Breast epithelium (tissue), 4 donors: ENCODE data around the gene CTSC. TPM values are rescaled to one million over a fixed set of nuclear protein-coding genes. Genes with fewer than 3 reads are reported as not detected.

Experiments
- DNase-seq, 2 donors: peaks; one replicate each; pipeline ENCODE4 v3.0.0-alpha.2; 2019; ENCODE audit warnings: low spot score in 2 of 2
- H3K27ac ChIP-seq, 2 donors: fragments of 200-600 bp; sonication (generic) in 1 of 2; one replicate each; pipeline ENCODE4 v1.5.1; 2016 to 2019; ENCODE audit warnings: mild to moderate bottlenecking in 1 of 2
- H3K27me3 ChIP-seq, 2 donors: fragments of 200-600 bp; sonication (generic) in 1 of 2; one replicate each; pipeline versions ENCODE4 v1.5.1 to v1.6.0; 2017 to 2019; ENCODE audit warnings: control low read depth in 1 of 2, mild to moderate bottlenecking in 1 of 2
- H3K36me3 ChIP-seq: fragments of 200-600 bp; one replicate; pipeline ENCODE4 v1.5.1; 2019
- H3K4me1 ChIP-seq, 2 donors: fragments of 200-600 bp; sonication (generic); one replicate each; pipeline ENCODE4 v1.5.1; 2016 to 2019; ENCODE audit warnings: control low read depth in 1 of 2
- H3K4me3 ChIP-seq, 3 donors: fragments of 200-600 bp; sonication (generic); 1 replicate in 2 of 3; 2 replicates in 1 of 3; pipeline ENCODE4 v1.5.1; 2016 to 2019; ENCODE audit warnings: mild to moderate bottlenecking in 3 of 3, moderate library complexity in 2 of 3
- H3K9me3 ChIP-seq, 2 donors: fragments of 200-600 bp; sonication (generic) in 1 of 2; one replicate each; pipeline ENCODE4 v1.5.1; 2016 to 2019; ENCODE audit warnings: control low read depth in 1 of 2
- CTCF ChIP-seq, 3 donors: fragments of 450-650 bp; IDR thresholded peaks; one replicate each; pipeline ENCODE4 v1.5.1; 2016 to 2017; ENCODE audit warnings: antibody characterized with exemption in 3 of 3, mild to moderate bottlenecking in 3 of 3, moderate library complexity in 3 of 3
- POLR2A ChIP-seq: fragments of 450-650 bp; IDR thresholded peaks from one replicate; pipeline ENCODE4 v1.6.1; 2016; ENCODE audit warnings: antibody characterized with exemption, mild to moderate bottlenecking, moderate library complexity
- POLR2AphosphoS5 ChIP-seq, 3 donors: sonication (generic); formaldehyde crosslinking; IDR thresholded peaks; one replicate each; pipeline ENCODE4 v1.6.1; 2017; ENCODE audit warnings: antibody characterized with exemption in 3 of 3
- intact Hi-C: fragments of 100-400 bp; cut with DNase I; formaldehyde crosslinking; loops from one replicate; pipeline ENCODE4 v1.15.1; 2023; ENCODE audit warnings: low total_unique reads
- total RNA-seq, 3 donors: library from RNA; depleted of rRNA; stranded (reverse); fragments of >200 nt; gene quantifications; one replicate each; pipeline ENCODE4 v1.1.0, GENCODE V29; 2016

The CTSC gene
- total RNA-seq, 3 donors from 2014 or later, result 56.0 to 103 (median 64.1) TPM

- intact Hi-C loops, result no loop called here
- Histone ChIP-seq H3K36me3 (no peaks in the 10 kb centered on the region), H3K27ac (no peak overlapping the region), H3K9me3 (no peaks in the 10 kb centered on the region), H3K4me1 (no peaks in the 10 kb centered on the region), H3K4me3 (no peak overlapping the region), H3K27me3 (no peaks in the 10 kb centered on the region)
- TF ChIP-seq CTCF (IDR thresholded peaks at IDR 0.05), result no peak
- no peak for TF ChIP-seq POLR2AphosphoS5 (IDR thresholded peaks at IDR 0.05)
- TF ChIP-seq POLR2A, result no peak
- DNase-seq, result no peak
Observed at GRCh38 chr11:88345408-88345807, 7.9 kb upstream of the CTSC start.

- Histone ChIP-seq H3K9me3 (no peaks in the 10 kb centered on the region), H3K4me3 (no peak overlapping the region), H3K4me1 (no peaks in the 10 kb centered on the region), H3K36me3 (no peaks in the 10 kb centered on the region), H3K27ac (no peak overlapping the region), H3K27me3 (no peaks in the 10 kb centered on the region)
- TF ChIP-seq CTCF (IDR thresholded peaks at IDR 0.05) (no peak), POLR2AphosphoS5 (IDR thresholded peaks at IDR 0.05) (no peak), POLR2A (no peak)
- DNase-seq, result no peak
- intact Hi-C loops, result no loop called here
Observed at GRCh38 chr11:88344869-88345268, 7.3 kb upstream of the CTSC start.

DNA sequence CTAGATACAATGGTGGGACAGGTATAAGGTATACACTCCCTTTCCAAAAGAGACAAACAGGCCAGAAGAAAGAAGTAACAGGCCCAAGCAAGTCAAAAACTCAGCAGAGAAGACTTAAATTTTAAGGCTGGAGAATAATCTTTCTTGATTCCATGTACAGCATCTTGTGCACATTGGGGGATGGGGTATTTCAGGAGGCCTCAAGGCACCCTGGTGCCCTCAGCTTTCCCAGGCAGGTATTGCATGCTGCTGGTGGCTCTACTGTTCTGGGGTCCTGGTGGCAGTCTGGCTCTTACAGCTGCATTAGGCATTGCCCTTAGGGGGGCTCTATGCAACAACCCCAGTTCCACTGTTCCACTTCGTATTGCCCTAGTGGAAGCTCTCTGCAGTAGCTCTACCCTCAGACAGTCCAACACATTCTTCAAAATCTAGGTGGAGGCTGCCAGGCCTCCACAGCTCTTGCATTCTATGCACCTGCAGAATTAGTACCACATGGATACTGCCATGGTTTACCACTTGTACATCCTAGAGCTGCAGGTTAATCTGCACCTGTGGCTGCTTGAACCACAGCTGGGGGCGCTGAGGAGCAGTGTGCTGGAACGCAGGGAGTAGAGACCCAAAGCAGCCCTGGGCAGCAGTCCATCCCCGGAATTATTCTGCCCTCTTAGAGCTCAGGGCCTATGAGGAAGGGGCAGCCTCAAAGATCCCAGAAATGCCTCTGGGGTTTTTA, 4.2 kb upstream of the CTSC start:
- Histone ChIP-seq H3K36me3 (no peaks in the 10 kb centered on the region), H3K27ac (no peak overlapping the region), H3K4me1 (no peaks in the 10 kb centered on the region), H3K27me3 (no peaks in the 10 kb centered on the region), H3K4me3 (no peak overlapping the region), H3K9me3 (no peaks in the 10 kb centered on the region)
- no peak for DNase-seq
- TF ChIP-seq POLR2A, result no peak
- no peak for TF ChIP-seq POLR2AphosphoS5 (IDR thresholded peaks at IDR 0.05)
- no peak for TF ChIP-seq CTCF (IDR thresholded peaks at IDR 0.05)
- intact Hi-C loops, result no loop called here

- no peaks in the 10 kb centered on the region for H3K9me3 ChIP-seq
- H3K4me1 ChIP-seq, result no peaks in the 10 kb centered on the region
- H3K27ac ChIP-seq, result no peak overlapping the region
- H3K36me3 ChIP-seq, result no peaks in the 10 kb centered on the region
- DNase-seq, result no peak
- intact Hi-C loops, result no loop called here
- TF ChIP-seq POLR2AphosphoS5 (IDR thresholded peaks at IDR 0.05) (no peak), CTCF (IDR thresholded peaks at IDR 0.05) (no peak), POLR2A (no peak)
- H3K4me3 ChIP-seq, result no peak overlapping the region
- no peaks in the 10 kb centered on the region for H3K27me3 ChIP-seq
Observed at GRCh38 chr11:88340366-88340935, 2.9 kb upstream of the CTSC start.

GRCh38 chr11:88337987-88338668, 592 bp upstream of the CTSC start:
- TF ChIP-seq CTCF (IDR thresholded peaks at IDR 0.05), result no peak
- TF ChIP-seq POLR2A, result no peak
- H3K27ac ChIP-seq, result peak overlapping the region; percentile 66 to 67
- intact Hi-C loops, result no loop called here
- no peaks in the 10 kb centered on the region for H3K36me3 ChIP-seq
- H3K9me3 ChIP-seq, result no peaks in the 10 kb centered on the region
- no peaks in the 10 kb centered on the region for H3K27me3 ChIP-seq
- no peaks in the 10 kb centered on the region for H3K4me1 ChIP-seq
- DNase-seq, result no peak
- peak overlapping the region; percentile 63 to 73 (median 70) for H3K4me3 ChIP-seq
